Mesenchymal stem cell (in vitro differentiated cells and primary cell): ENCODE data around the gene STRIP2.
A peak's percentile ranks its signal among the peaks of the same experiment; 100 is the strongest.

Experiments
- DNase-seq: peaks from one replicate; pipeline ENCODE4 v3.0.0-alpha.2; 2013
- H2AFZ ChIP-seq: one replicate; pipeline ENCODE4 v1.6.1; 2013; ENCODE audit warnings: low read depth, mild to moderate bottlenecking, control low read depth, inconsistent platforms, low read length, moderate library complexity
- H2AK5ac ChIP-seq: 2 replicates; pipeline ENCODE4 v1.6.1; 2013; ENCODE audit warnings: low read length, moderate library complexity, mild to moderate bottlenecking, inconsistent platforms; ENCODE audit not compliant: severe bottlenecking
- H2BK120ac ChIP-seq: one replicate; pipeline ENCODE4 v1.6.1; 2013; ENCODE audit warnings: low read depth, mild to moderate bottlenecking, inconsistent platforms, low read length, moderate library complexity
- H2BK12ac ChIP-seq, 2 experiments: one replicate each; pipeline ENCODE4 v1.6.1; 2013; ENCODE audit warnings: inconsistent platforms in 2 of 2, low read length in 2 of 2, mild to moderate bottlenecking in 2 of 2, moderate library complexity in 2 of 2, control low read depth in 1 of 2
- H2BK15ac ChIP-seq: one replicate; pipeline ENCODE4 v1.6.1; 2013; ENCODE audit warnings: mild to moderate bottlenecking, low read depth, inconsistent platforms; ENCODE audit not compliant: poor library complexity, severe bottlenecking
- H2BK5ac ChIP-seq: 2 replicates; pipeline ENCODE4 v1.6.1; 2013; ENCODE audit warnings: low read depth, mild to moderate bottlenecking, low read length, control low read depth, inconsistent platforms; ENCODE audit not compliant: poor library complexity, severe bottlenecking
- H3K14ac ChIP-seq, 2 experiments: one replicate each; pipeline ENCODE4 v1.6.1; 2013; ENCODE audit warnings: inconsistent platforms in 2 of 2, low read length in 2 of 2, control low read depth in 1 of 2, mild to moderate bottlenecking in 1 of 2, moderate library complexity in 1 of 2
- H3K18ac ChIP-seq, 2 experiments: one replicate each; pipeline ENCODE4 v1.6.1; 2013; ENCODE audit warnings: inconsistent platforms in 2 of 2, low read length in 2 of 2, control low read depth in 1 of 2, low read depth in 1 of 2, mild to moderate bottlenecking in 1 of 2
- H3K23ac ChIP-seq, 2 experiments: one replicate each; pipeline ENCODE4 v1.6.1; 2013; ENCODE audit warnings: inconsistent platforms in 2 of 2, low read length in 2 of 2, mild to moderate bottlenecking in 2 of 2, moderate library complexity in 2 of 2, control low read depth in 1 of 2
- H3K27ac ChIP-seq: 2 replicates; pipeline ENCODE4 v1.5.1; 2013; ENCODE audit warnings: mild to moderate bottlenecking, moderate library complexity, low read length, control low read depth, inconsistent platforms; ENCODE audit not compliant: poor library complexity, severe bottlenecking
- H3K27me3 ChIP-seq, 2 experiments: 2 replicates each; pipeline versions ENCODE4 v1.6.1 to v1.7.0; 2013; ENCODE audit warnings: low read length in 2 of 2, mild to moderate bottlenecking in 2 of 2, moderate library complexity in 2 of 2, control low read depth in 1 of 2, inconsistent platforms in 1 of 2; ENCODE audit not compliant: control insufficient read depth in 1 of 2, insufficient read depth in 1 of 2
- H3K36me3 ChIP-seq, 2 experiments: 2 replicates each; pipeline versions ENCODE4 v1.6.1 to v1.7.0; 2013; ENCODE audit warnings: low read length in 2 of 2, control low read depth in 1 of 2, inconsistent platforms in 1 of 2, low read depth in 1 of 2, mild to moderate bottlenecking in 1 of 2; ENCODE audit not compliant: insufficient read depth in 2 of 2, control insufficient read depth in 1 of 2
- H3K4ac ChIP-seq, 2 experiments: one replicate each; pipeline ENCODE4 v1.6.1; 2013; ENCODE audit warnings: inconsistent platforms in 2 of 2, low read length in 2 of 2, mild to moderate bottlenecking in 2 of 2, moderate library complexity in 2 of 2, control low read depth in 1 of 2, low read depth in 1 of 2
- H3K4me1 ChIP-seq: 2 replicates; pipeline ENCODE4 v1.6.1; 2013; ENCODE audit warnings: low read depth, low read length, control low read depth; ENCODE audit not compliant: control insufficient read depth, insufficient read depth
- H3K4me2 ChIP-seq: 2 replicates; pipeline ENCODE4 v1.6.1; 2013; ENCODE audit warnings: low read length, mild to moderate bottlenecking, inconsistent platforms; ENCODE audit not compliant: poor library complexity, severe bottlenecking
- H3K4me3 ChIP-seq, 2 experiments: 2 replicates each; pipeline versions ENCODE4 v1.5.1 to v1.7.0; 2013; ENCODE audit warnings: low read length in 2 of 2, mild to moderate bottlenecking in 2 of 2, control low read depth in 1 of 2, low read depth in 1 of 2; ENCODE audit not compliant: insufficient read depth in 1 of 2
- H3K79me1 ChIP-seq: replicated peaks from 2 replicates; pipeline ENCODE4 v1.6.1; 2013; ENCODE audit warnings: mild to moderate bottlenecking, control low read depth, low read length, inconsistent platforms; ENCODE audit not compliant: poor library complexity, severe bottlenecking
- H3K9ac ChIP-seq: 2 replicates; pipeline ENCODE4 v1.7.0; 2013; ENCODE audit warnings: mild to moderate bottlenecking, low read length, moderate library complexity
- H3K9me3 ChIP-seq: 2 replicates; pipeline ENCODE4 v1.7.0; 2013; ENCODE audit warnings: mild to moderate bottlenecking, low read length; ENCODE audit not compliant: control insufficient read depth
- H4K8ac ChIP-seq: one replicate; pipeline ENCODE4 v1.6.1; 2013; ENCODE audit warnings: inconsistent platforms, mild to moderate bottlenecking, low read length, moderate library complexity
- H4K91ac ChIP-seq: one replicate; pipeline ENCODE4 v1.6.1; 2013; ENCODE audit warnings: mild to moderate bottlenecking, low read length, inconsistent platforms
- WGBS: methylation state at CpG from one replicate; pipeline ENCODE4 v1.1.7; 2013; ENCODE audit warnings: mixed read lengths; 5-methylcytosine and 5-hydroxymethylcytosine counted together

The STRIP2 gene

GRCh38 chr7:129421717-129422250 is 12.4 kb upstream of the STRIP2 start:
- H2BK12ac ChIP-seq = no peak overlapping the region
- DNase-seq = no peak
- H3K23ac ChIP-seq = no peak overlapping the region
- H3K9ac ChIP-seq = no peak overlapping the region
- H3K4me2 ChIP-seq = no peak overlapping the region
- no peak overlapping the region for H2BK120ac ChIP-seq
- H3K27ac ChIP-seq = no peak overlapping the region
- no peak overlapping the region for H2BK5ac ChIP-seq
- H4K91ac ChIP-seq = no peak overlapping the region
- H3K36me3 ChIP-seq = peaks cover 6 to 31% of the 10 kb centered on the region in 2 experiments
- no peak overlapping the region for H2AK5ac ChIP-seq
- no peaks in the 10 kb centered on the region for H3K79me1 ChIP-seq
- H3K14ac ChIP-seq = no peak overlapping the region
- H3K4me1 ChIP-seq = no peaks in the 10 kb centered on the region
- H2AFZ ChIP-seq = no peak overlapping the region
- H3K27me3 ChIP-seq = no peaks in the 10 kb centered on the region
- H3K4ac ChIP-seq = no peak overlapping the region
- H3K9me3 ChIP-seq = no peaks in the 10 kb centered on the region
- H3K4me3 ChIP-seq = no peak overlapping the region
- no peak overlapping the region for H4K8ac ChIP-seq
- no peak overlapping the region for H2BK15ac ChIP-seq
- no peak overlapping the region for H3K18ac ChIP-seq
- no CpG with 5 or more reads among the region's 2 CpGs for WGBS

- Histone ChIP-seq H4K91ac (no peak overlapping the region), H3K18ac (no peak overlapping the region), H3K79me1 (no peaks in the 10 kb centered on the region), H3K9ac (no peak overlapping the region), H2BK120ac (no peak overlapping the region), H3K27me3 (no peaks in the 10 kb centered on the region), H3K4ac (no peak overlapping the region), H3K4me3 (no peak overlapping the region), H3K23ac (no peak overlapping the region), H2AFZ (no peak overlapping the region), H3K9me3 (no peaks in the 10 kb centered on the region), H3K4me2 (no peak overlapping the region), H3K36me3 (peaks cover 10 to 35% of the 10 kb centered on the region in 2 experiments), H2BK15ac (no peak overlapping the region), H3K4me1 (no peaks in the 10 kb centered on the region), H2BK12ac (no peak overlapping the region), H3K27ac (no peak overlapping the region), H3K14ac (no peak overlapping the region), H4K8ac (no peak overlapping the region), H2AK5ac (no peak overlapping the region), H2BK5ac (no peak overlapping the region)
- no peak for DNase-seq
- WGBS = 92% methylated on average over 4 of the region's 4 CpGs
Measured at GRCh38 chr7:129422727-129423126, 11.5 kb upstream of the STRIP2 start.

- Histone ChIP-seq H4K8ac (no peak overlapping the region), H3K27me3 (no peaks in the 10 kb centered on the region), H3K27ac (no peak overlapping the region), H3K9me3 (no peaks in the 10 kb centered on the region), H3K9ac (no peak overlapping the region), H2BK12ac (no peak overlapping the region), H2AFZ (no peak overlapping the region), H3K79me1 (no peaks in the 10 kb centered on the region), H4K91ac (no peak overlapping the region), H2BK15ac (no peak overlapping the region), H3K4me1 (no peaks in the 10 kb centered on the region), H2BK120ac (no peak overlapping the region), H3K18ac (no peak overlapping the region), H3K23ac (no peak overlapping the region), H2AK5ac (no peak overlapping the region), H3K36me3 (peaks cover 10 to 42% of the 10 kb centered on the region in 2 experiments), H3K4ac (no peak overlapping the region), H3K4me2 (no peak overlapping the region), H3K4me3 (no peak overlapping the region), H2BK5ac (no peak overlapping the region), H3K14ac (no peak overlapping the region)
- 85% methylated on average over 2 of the region's 2 CpGs for WGBS
- peak; percentile 16 for DNase-seq
Measured at GRCh38 chr7:129423700-129424410, 10.4 kb upstream of the STRIP2 start.

- Histone ChIP-seq H4K91ac (no peak overlapping the region), H3K9ac (no peak overlapping the region), H2BK12ac (no peak overlapping the region), H3K9me3 (no peaks in the 10 kb centered on the region), H3K27me3 (no peaks in the 10 kb centered on the region), H3K18ac (no peak overlapping the region), H3K4ac (no peak overlapping the region), H2AK5ac (no peak overlapping the region), H3K4me3 (no peak overlapping the region), H3K4me1 (no peaks in the 10 kb centered on the region), H3K4me2 (no peak overlapping the region), H2AFZ (no peak overlapping the region), H3K27ac (no peak overlapping the region), H2BK5ac (no peak overlapping the region), H2BK120ac (no peak overlapping the region), H3K36me3 (peaks cover 10 to 42% of the 10 kb centered on the region in 2 experiments), H3K79me1 (no peaks in the 10 kb centered on the region), H4K8ac (no peak overlapping the region), H3K14ac (no peak overlapping the region), H3K23ac (no peak overlapping the region), H2BK15ac (no peak overlapping the region)
- no peak for DNase-seq
Measured at GRCh38 chr7:129426482-129426881, 7.8 kb upstream of the STRIP2 start.
